Measurements from ENCODE around the gene FAM193A.

FAM193A gene

GRCh38 chr4:2536193-2537010 is at the start of gene FAM193A:
Gene FAM193A (plus strand): TSS chr4:2536647. CDS start chr4:2536916, 269 bp downstream.
- peaks cover 47% of the 10 kb centered on the region for H3K79me2 ChIP-seq (ENCODE audit: control insufficient read depth, insufficient read depth, low read length, unreplicated experiment)
- no peaks in the 10 kb centered on the region for H3K36me3 ChIP-seq (ENCODE audit: insufficient read depth, low read length)
- H3K4me3 ChIP-seq (ENCODE audit: low read depth, low read length) = peak within 1 kb of the TSS; percentile 95
- peak within 1 kb of the TSS; percentile 58 for H3K27ac ChIP-seq (ENCODE audit: low read depth, low read length)
- H3K27me3 ChIP-seq (ENCODE audit: insufficient read depth, low read length) = no peaks in the 10 kb centered on the region
- peak within 1 kb of the TSS; percentile 50 for H2AFZ ChIP-seq (ENCODE audit: low read length, unreplicated experiment)
- H3K4me1 ChIP-seq (ENCODE audit: control insufficient read depth, insufficient read depth, low read length, unreplicated experiment) = peaks cover 13% of the 10 kb centered on the region

GRCh38 chr4:2486981-2487380 is 49.5 kb upstream of the FAM193A start:
- H3K79me2 ChIP-seq (ENCODE audit: control insufficient read depth, insufficient read depth, low read length, unreplicated experiment) = peaks cover 94% of the 10 kb centered on the region
- peaks cover 12% of the 10 kb centered on the region for H3K36me3 ChIP-seq (ENCODE audit: insufficient read depth, low read length)
- H3K4me1 ChIP-seq (ENCODE audit: control insufficient read depth, insufficient read depth, low read length, unreplicated experiment) = peaks cover 47% of the 10 kb centered on the region
- no peak overlapping the region for H3K27ac ChIP-seq (ENCODE audit: low read depth, low read length)
- H3K27me3 ChIP-seq (ENCODE audit: insufficient read depth, low read length) = no peaks in the 10 kb centered on the region
- no peak overlapping the region for H3K4me3 ChIP-seq (ENCODE audit: low read depth, low read length)
- H2AFZ ChIP-seq (ENCODE audit: low read length, unreplicated experiment) = no peak overlapping the region

GRCh38 chr4:2487632-2488031 is 48.8 kb upstream of the FAM193A start:
- Histone ChIP-seq H3K36me3 (ENCODE audit: insufficient read depth, low read length) (peaks cover 18% of the 10 kb centered on the region), H3K27me3 (ENCODE audit: insufficient read depth, low read length) (no peaks in the 10 kb centered on the region), H3K4me1 (ENCODE audit: control insufficient read depth, insufficient read depth, low read length, unreplicated experiment) (peaks cover 40% of the 10 kb centered on the region), H2AFZ (ENCODE audit: low read length, unreplicated experiment) (no peak overlapping the region), H3K4me3 (ENCODE audit: low read depth, low read length) (no peak overlapping the region), H3K27ac (ENCODE audit: low read depth, low read length) (0 out of 2 replicates have a peak overlapping the region, but pooled peaks have one; percentile 16), H3K79me2 (ENCODE audit: control insufficient read depth, insufficient read depth, low read length, unreplicated experiment) (peaks cover 94% of the 10 kb centered on the region)

GRCh38 chr4:2489081-2489805 is 47.2 kb upstream of the FAM193A start:
- Histone ChIP-seq H2AFZ (ENCODE audit: low read length, unreplicated experiment) (no peak overlapping the region), H3K36me3 (ENCODE audit: insufficient read depth, low read length) (peaks cover 25% of the 10 kb centered on the region), H3K4me1 (ENCODE audit: control insufficient read depth, insufficient read depth, low read length, unreplicated experiment) (peaks cover 35% of the 10 kb centered on the region), H3K27me3 (ENCODE audit: insufficient read depth, low read length) (no peaks in the 10 kb centered on the region), H3K79me2 (ENCODE audit: control insufficient read depth, insufficient read depth, low read length, unreplicated experiment) (peaks cover 91% of the 10 kb centered on the region), H3K4me3 (ENCODE audit: low read depth, low read length) (no peak overlapping the region), H3K27ac (ENCODE audit: low read depth, low read length) (peak overlapping the region; percentile 85)

GRCh38 chr4:2489841-2490552 is 46.5 kb upstream of the FAM193A start:
- Histone ChIP-seq H2AFZ (ENCODE audit: low read length, unreplicated experiment) (no peak overlapping the region), H3K27ac (ENCODE audit: low read depth, low read length) (peak overlapping the region; percentile 85), H3K79me2 (ENCODE audit: control insufficient read depth, insufficient read depth, low read length, unreplicated experiment) (peaks cover 90% of the 10 kb centered on the region), H3K36me3 (ENCODE audit: insufficient read depth, low read length) (peaks cover 25% of the 10 kb centered on the region), H3K4me3 (ENCODE audit: low read depth, low read length) (peak overlapping the region; percentile 38), H3K27me3 (ENCODE audit: insufficient read depth, low read length) (no peaks in the 10 kb centered on the region), H3K4me1 (ENCODE audit: control insufficient read depth, insufficient read depth, low read length, unreplicated experiment) (peaks cover 36% of the 10 kb centered on the region)

GRCh38 chr4:2492970-2493369 is 43.5 kb upstream of the FAM193A start:
- H2AFZ ChIP-seq (ENCODE audit: low read length, unreplicated experiment) = no peak overlapping the region
- no peaks in the 10 kb centered on the region for H3K27me3 ChIP-seq (ENCODE audit: insufficient read depth, low read length)
- H3K27ac ChIP-seq (ENCODE audit: low read depth, low read length) = no peak overlapping the region
- peaks cover 79% of the 10 kb centered on the region for H3K79me2 ChIP-seq (ENCODE audit: control insufficient read depth, insufficient read depth, low read length, unreplicated experiment)
- H3K4me1 ChIP-seq (ENCODE audit: control insufficient read depth, insufficient read depth, low read length, unreplicated experiment) = peaks cover 33% of the 10 kb centered on the region
- H3K36me3 ChIP-seq (ENCODE audit: insufficient read depth, low read length) = peaks cover 25% of the 10 kb centered on the region
- no peak overlapping the region for H3K4me3 ChIP-seq (ENCODE audit: low read depth, low read length)

GRCh38 chr4:2494992-2495391 is 41.5 kb upstream of the FAM193A start:
- Histone ChIP-seq H2AFZ (ENCODE audit: low read length, unreplicated experiment) (no peak overlapping the region), H3K4me3 (ENCODE audit: low read depth, low read length) (no peak overlapping the region), H3K79me2 (ENCODE audit: control insufficient read depth, insufficient read depth, low read length, unreplicated experiment) (peaks cover 66% of the 10 kb centered on the region), H3K36me3 (ENCODE audit: insufficient read depth, low read length) (peaks cover 27% of the 10 kb centered on the region), H3K27ac (ENCODE audit: low read depth, low read length) (peak overlapping the region; percentile 15; the same call in 1 of the 2 replicates), H3K4me1 (ENCODE audit: control insufficient read depth, insufficient read depth, low read length, unreplicated experiment) (peaks cover 22% of the 10 kb centered on the region), H3K27me3 (ENCODE audit: insufficient read depth, low read length) (no peaks in the 10 kb centered on the region)

GRCh38 chr4:2497324-2497723 is 39.1 kb upstream of the FAM193A start:
- Histone ChIP-seq H3K4me3 (ENCODE audit: low read depth, low read length) (no peak overlapping the region), H3K27me3 (ENCODE audit: insufficient read depth, low read length) (no peaks in the 10 kb centered on the region), H3K36me3 (ENCODE audit: insufficient read depth, low read length) (peaks cover 27% of the 10 kb centered on the region), H3K27ac (ENCODE audit: low read depth, low read length) (no peak overlapping the region), H3K4me1 (ENCODE audit: control insufficient read depth, insufficient read depth, low read length, unreplicated experiment) (peaks cover 10% of the 10 kb centered on the region), H2AFZ (ENCODE audit: low read length, unreplicated experiment) (no peak overlapping the region), H3K79me2 (ENCODE audit: control insufficient read depth, insufficient read depth, low read length, unreplicated experiment) (peaks cover 68% of the 10 kb centered on the region)

GRCh38 chr4:2497931-2498330 is 38.5 kb upstream of the FAM193A start:
- no peak overlapping the region for H3K27ac ChIP-seq (ENCODE audit: low read depth, low read length)
- no peaks in the 10 kb centered on the region for H3K27me3 ChIP-seq (ENCODE audit: insufficient read depth, low read length)
- peaks cover 21% of the 10 kb centered on the region for H3K36me3 ChIP-seq (ENCODE audit: insufficient read depth, low read length)
- H3K79me2 ChIP-seq (ENCODE audit: control insufficient read depth, insufficient read depth, low read length, unreplicated experiment) = peaks cover 62% of the 10 kb centered on the region
- H2AFZ ChIP-seq (ENCODE audit: low read length, unreplicated experiment) = no peak overlapping the region
- H3K4me1 ChIP-seq (ENCODE audit: control insufficient read depth, insufficient read depth, low read length, unreplicated experiment) = peaks cover 10% of the 10 kb centered on the region
- no peak overlapping the region for H3K4me3 ChIP-seq (ENCODE audit: low read depth, low read length)

- Histone ChIP-seq H3K79me2 (ENCODE audit: control insufficient read depth, insufficient read depth, low read length, unreplicated experiment) (peaks cover 57% of the 10 kb centered on the region), H3K27me3 (ENCODE audit: insufficient read depth, low read length) (no peaks in the 10 kb centered on the region), H3K27ac (ENCODE audit: low read depth, low read length) (no peak overlapping the region), H3K4me1 (ENCODE audit: control insufficient read depth, insufficient read depth, low read length, unreplicated experiment) (no peaks in the 10 kb centered on the region), H3K36me3 (ENCODE audit: insufficient read depth, low read length) (peaks cover 16% of the 10 kb centered on the region), H3K4me3 (ENCODE audit: low read depth, low read length) (no peak overlapping the region), H2AFZ (ENCODE audit: low read length, unreplicated experiment) (no peak overlapping the region)
These were observed 35.9 kb upstream of the FAM193A start for GRCh38 chr4:2500547-2500946.

Measured in ACC112 (cell line).